Glomerular visceral epithelial cell (primary cell): Measurements from ENCODE around the gene ANKRD24.
"Not testable (repeated sequence)": the region's sequence is repeated elsewhere in the genome, so short reads cannot be mapped to it uniquely, and the experiment has no call there.

Experiments used
- DNase-seq: peaks from one replicate; pipeline ENCODE4 v3.0.0-alpha.2; 2016; ENCODE audit errors: extremely low spot score

ANKRD24 gene

GRCh38 chr19:4197625-4198466 lies 15.4 kb downstream of the ANKRD24 start:
- no peak for DNase-seq

- no peak for DNase-seq
These were observed 16.1 kb downstream of the ANKRD24 start for GRCh38 chr19:4198467-4199126.

GRCh38 chr19:4199699-4200293 lies 17.3 kb downstream of the ANKRD24 start:
- no peak for DNase-seq

GRCh38 chr19:4200940-4201542 lies 18.6 kb downstream of the ANKRD24 start:
- no peak for DNase-seq

- no peak for DNase-seq
These were observed 19.3 kb downstream of the ANKRD24 start for GRCh38 chr19:4201798-4202197.

GRCh38 chr19:4206818-4207484 lies 24.5 kb downstream of the ANKRD24 start:
- no peak for DNase-seq

GRCh38 chr19:4208385-4209094 lies 26.1 kb downstream of the ANKRD24 start:
- DNase-seq = peak; percentile 47

GRCh38 chr19:4210166-4210731 lies 27.8 kb downstream of the ANKRD24 start:
- DNase-seq = no peak

- DNase-seq = no peak
These were observed 30.6 kb downstream of the ANKRD24 start for GRCh38 chr19:4213116-4213515.

- DNase-seq = no peak
These were observed 33.3 kb downstream of the ANKRD24 start for GRCh38 chr19:4215807-4216206.

- no peak for DNase-seq
These were observed 34.4 kb downstream of the ANKRD24 start for GRCh38 chr19:4216846-4217245.

- DNase-seq = no peak
These were observed 35.2 kb downstream of the ANKRD24 start for GRCh38 chr19:4217429-4218264.

GRCh38 chr19:4218523-4218922 lies 36.0 kb downstream of the ANKRD24 start:
- not testable (repeated sequence) for DNase-seq

GRCh38 chr19:4220188-4220587 lies 37.7 kb downstream of the ANKRD24 start:
- DNase-seq = no peak

- no peak for DNase-seq
These were observed 42.0 kb downstream of the ANKRD24 start for GRCh38 chr19:4224470-4224869.

GRCh38 chr19:4225885-4226284 lies 43.4 kb downstream of the ANKRD24 start:
- no peak for DNase-seq

GRCh38 chr19:4227771-4228170 lies 45.3 kb downstream of the ANKRD24 start:
- no peak for DNase-seq

GRCh38 chr19:4228765-4229178 lies 46.3 kb downstream of the ANKRD24 start:
- DNase-seq = no peak

GRCh38 chr19:4229179-4229931 lies 46.9 kb downstream of the ANKRD24 start, which contains the start of gene EBI3:
Gene EBI3 (plus strand): TSS chr19:4229523. CDS start chr19:4229551, 28 bp downstream.
- peak; percentile 90 for DNase-seq
